ENCODE measurements around the gene CFAP299.
A peak's percentile ranks its signal among the peaks of the same experiment; 100 is the strongest.
"Not testable (repeated sequence)": the region's sequence is repeated elsewhere in the genome, so short reads cannot be mapped to it uniquely, and the experiment has no call there.

CFAP299 gene

GRCh38 chr4:80335554-80336358 lies at the start of gene CFAP299:
CFAP299 (plus strand) TSS chr4:80335730.
- H3K27me3 ChIP-seq (ENCODE audit: control insufficient read depth, insufficient read depth, low read length), result peaks cover 6% of the 10 kb centered on the region; the same call in 1 of the 2 replicates
- no peaks in the 10 kb centered on the region for H3K4me1 ChIP-seq (ENCODE audit: control insufficient read depth, insufficient read depth, low read length)
- H3K27ac ChIP-seq (ENCODE audit: low read length), result no peak within 1 kb of the TSS
- H3K4me3 ChIP-seq (ENCODE audit: low read length), result peak within 1 kb of the TSS; percentile 86; the same call in 1 of the 2 replicates
- H3K36me3 ChIP-seq (ENCODE audit: control insufficient read depth, insufficient read depth, low read length), result no peaks in the 10 kb centered on the region
- no CpG with 5 or more reads among the region's 49 CpGs for WGBS (ENCODE audit: insufficient coverage, insufficient read length)
- DNase-seq (ENCODE audit: low read depth, low spot score), result peak; percentile 73
- H3K9me3 ChIP-seq (ENCODE audit: control insufficient read depth, insufficient read depth, low read length), result no peaks in the 10 kb centered on the region

- DNase-seq (ENCODE audit: low read depth, low spot score), result no peak
- Histone ChIP-seq H3K36me3 (ENCODE audit: control insufficient read depth, insufficient read depth, low read length) (no peaks in the 10 kb centered on the region), H3K9me3 (ENCODE audit: control insufficient read depth, insufficient read depth, low read length) (no peaks in the 10 kb centered on the region), H3K4me3 (ENCODE audit: low read length) (no peak overlapping the region), H3K4me1 (ENCODE audit: control insufficient read depth, insufficient read depth, low read length) (no peaks in the 10 kb centered on the region), H3K27ac (ENCODE audit: low read length) (no peak overlapping the region), H3K27me3 (ENCODE audit: control insufficient read depth, insufficient read depth, low read length) (no peaks in the 10 kb centered on the region)
- WGBS (ENCODE audit: insufficient coverage, insufficient read length), result no CpG with 5 or more reads among the region's 7 CpGs
Observed at GRCh38 chr4:80286451-80286850, 49.1 kb upstream of the CFAP299 start.

GRCh38 chr4:80290665-80291064 lies 44.9 kb upstream of the CFAP299 start:
- H3K36me3 ChIP-seq (ENCODE audit: control insufficient read depth, insufficient read depth, low read length); H3K27me3 ChIP-seq (ENCODE audit: control insufficient read depth, insufficient read depth, low read length); H3K27ac ChIP-seq (ENCODE audit: low read length); DNase-seq (ENCODE audit: low read depth, low spot score); H3K4me3 ChIP-seq (ENCODE audit: low read length); H3K4me1 ChIP-seq (ENCODE audit: control insufficient read depth, insufficient read depth, low read length); H3K9me3 ChIP-seq (ENCODE audit: control insufficient read depth, insufficient read depth, low read length): not testable (repeated sequence)
- no CpG with 5 or more reads among the region's 2 CpGs for WGBS (ENCODE audit: insufficient coverage, insufficient read length)

- WGBS (ENCODE audit: insufficient coverage, insufficient read length), result no CpG with 5 or more reads among the region's 2 CpGs
Observed at GRCh38 chr4:80294206-80294605, 41.3 kb upstream of the CFAP299 start.

GRCh38 chr4:80295336-80295735 lies 40.2 kb upstream of the CFAP299 start:
- no CpG with 5 or more reads among the region's 3 CpGs for WGBS (ENCODE audit: insufficient coverage, insufficient read length)
- H3K9me3 ChIP-seq (ENCODE audit: control insufficient read depth, insufficient read depth, low read length), result no peaks in the 10 kb centered on the region
- no peak for DNase-seq (ENCODE audit: low read depth, low spot score)
- H3K27ac ChIP-seq (ENCODE audit: low read length), result no peak overlapping the region
- no peaks in the 10 kb centered on the region for H3K4me1 ChIP-seq (ENCODE audit: control insufficient read depth, insufficient read depth, low read length)
- H3K4me3 ChIP-seq (ENCODE audit: low read length), result no peak overlapping the region
- no peaks in the 10 kb centered on the region for H3K36me3 ChIP-seq (ENCODE audit: control insufficient read depth, insufficient read depth, low read length)
- H3K27me3 ChIP-seq (ENCODE audit: control insufficient read depth, insufficient read depth, low read length), result no peaks in the 10 kb centered on the region

More at GRCh38 chr4:80294206-80294605, 41.3 kb upstream of the CFAP299 start:
- Histone ChIP-seq H3K4me3 (ENCODE audit: low read length) (no peak overlapping the region), H3K9me3 (ENCODE audit: control insufficient read depth, insufficient read depth, low read length) (no peaks in the 10 kb centered on the region), H3K4me1 (ENCODE audit: control insufficient read depth, insufficient read depth, low read length) (no peaks in the 10 kb centered on the region), H3K27me3 (ENCODE audit: control insufficient read depth, insufficient read depth, low read length) (no peaks in the 10 kb centered on the region), H3K27ac (ENCODE audit: low read length) (no peak overlapping the region), H3K36me3 (ENCODE audit: control insufficient read depth, insufficient read depth, low read length) (no peaks in the 10 kb centered on the region)
- DNase-seq (ENCODE audit: low read depth, low spot score), result no peak

GRCh38 chr4:80295826-80296225 lies 39.7 kb upstream of the CFAP299 start:
- no peak overlapping the region for H3K4me3 ChIP-seq (ENCODE audit: low read length)
- no peak overlapping the region for H3K27ac ChIP-seq (ENCODE audit: low read length)
- WGBS (ENCODE audit: insufficient coverage, insufficient read length), result no CpG with 5 or more reads among the region's 5 CpGs
- H3K36me3 ChIP-seq (ENCODE audit: control insufficient read depth, insufficient read depth, low read length), result no peaks in the 10 kb centered on the region
- DNase-seq (ENCODE audit: low read depth, low spot score), result no peak
- no peaks in the 10 kb centered on the region for H3K9me3 ChIP-seq (ENCODE audit: control insufficient read depth, insufficient read depth, low read length)
- H3K27me3 ChIP-seq (ENCODE audit: control insufficient read depth, insufficient read depth, low read length), result no peaks in the 10 kb centered on the region
- H3K4me1 ChIP-seq (ENCODE audit: control insufficient read depth, insufficient read depth, low read length), result no peaks in the 10 kb centered on the region

- H3K36me3 ChIP-seq (ENCODE audit: control insufficient read depth, insufficient read depth, low read length), result no peaks in the 10 kb centered on the region
- no peaks in the 10 kb centered on the region; the same call in 1 of the 2 replicates for H3K4me1 ChIP-seq (ENCODE audit: control insufficient read depth, insufficient read depth, low read length)
- DNase-seq (ENCODE audit: low read depth, low spot score), result no peak
- H3K27ac ChIP-seq (ENCODE audit: low read length), result no peak overlapping the region
- H3K4me3 ChIP-seq (ENCODE audit: low read length), result no peak overlapping the region
- no peaks in the 10 kb centered on the region for H3K27me3 ChIP-seq (ENCODE audit: control insufficient read depth, insufficient read depth, low read length)
- no CpG with 5 or more reads among the region's 4 CpGs for WGBS (ENCODE audit: insufficient coverage, insufficient read length)
- H3K9me3 ChIP-seq (ENCODE audit: control insufficient read depth, insufficient read depth, low read length), result no peaks in the 10 kb centered on the region
Observed at GRCh38 chr4:80301884-80302283, 33.6 kb upstream of the CFAP299 start.

GRCh38 chr4:80302616-80303223 lies 32.8 kb upstream of the CFAP299 start:
- Histone ChIP-seq H3K4me1 (ENCODE audit: control insufficient read depth, insufficient read depth, low read length) (peaks cover 1% of the 10 kb centered on the region), H3K4me3 (ENCODE audit: low read length) (no peak overlapping the region), H3K36me3 (ENCODE audit: control insufficient read depth, insufficient read depth, low read length) (no peaks in the 10 kb centered on the region), H3K9me3 (ENCODE audit: control insufficient read depth, insufficient read depth, low read length) (no peaks in the 10 kb centered on the region), H3K27me3 (ENCODE audit: control insufficient read depth, insufficient read depth, low read length) (no peaks in the 10 kb centered on the region), H3K27ac (ENCODE audit: low read length) (no peak overlapping the region)
- no CpG with 5 or more reads among the region's 26 CpGs for WGBS (ENCODE audit: insufficient coverage, insufficient read length)
- DNase-seq (ENCODE audit: low read depth, low spot score), result no peak

- Histone ChIP-seq H3K4me3 (ENCODE audit: low read length) (no peak overlapping the region), H3K27ac (ENCODE audit: low read length) (no peak overlapping the region), H3K9me3 (ENCODE audit: control insufficient read depth, insufficient read depth, low read length) (no peaks in the 10 kb centered on the region), H3K4me1 (ENCODE audit: control insufficient read depth, insufficient read depth, low read length) (peaks cover 1% of the 10 kb centered on the region), H3K27me3 (ENCODE audit: control insufficient read depth, insufficient read depth, low read length) (no peaks in the 10 kb centered on the region), H3K36me3 (ENCODE audit: control insufficient read depth, insufficient read depth, low read length) (no peaks in the 10 kb centered on the region)
- DNase-seq (ENCODE audit: low read depth, low spot score), result no peak
- no CpG with 5 or more reads among the region's 3 CpGs for WGBS (ENCODE audit: insufficient coverage, insufficient read length)
Observed at GRCh38 chr4:80305466-80305865, 30.1 kb upstream of the CFAP299 start.

- H3K4me3 ChIP-seq (ENCODE audit: low read length), result no peak overlapping the region
- no CpG with 5 or more reads among the region's 2 CpGs for WGBS (ENCODE audit: insufficient coverage, insufficient read length)
- no peaks in the 10 kb centered on the region for H3K27me3 ChIP-seq (ENCODE audit: control insufficient read depth, insufficient read depth, low read length)
- H3K27ac ChIP-seq (ENCODE audit: low read length), result no peak overlapping the region
- H3K9me3 ChIP-seq (ENCODE audit: control insufficient read depth, insufficient read depth, low read length), result no peaks in the 10 kb centered on the region
- DNase-seq (ENCODE audit: low read depth, low spot score), result no peak
- H3K4me1 ChIP-seq (ENCODE audit: control insufficient read depth, insufficient read depth, low read length), result peaks cover 1% of the 10 kb centered on the region
- no peaks in the 10 kb centered on the region for H3K36me3 ChIP-seq (ENCODE audit: control insufficient read depth, insufficient read depth, low read length)
Observed at GRCh38 chr4:80306260-80306659, 29.3 kb upstream of the CFAP299 start.
